GM19324 (cell line): ENCODE data around the gene CCSER1.
A peak's percentile ranks its signal among the peaks of the same experiment; 100 is the strongest.
"Not testable (repeated sequence)": the region's sequence is repeated elsewhere in the genome, so short reads cannot be mapped to it uniquely, and the experiment has no call there.

Experiments used
- ATAC-seq: cut with Tn5 transposase; IDR thresholded peaks from one replicate; pipeline ENCODE4 v1.9.1; 2021; ENCODE audit warnings: mild to moderate bottlenecking, moderate library complexity; ENCODE audit not compliant: unreplicated experiment, low FRiP score

CCSER1 gene

GRCh38 chr4:90888571-90888970 is 761.4 kb downstream of the CCSER1 start:
- ATAC-seq, result no peak

GRCh38 chr4:90889171-90889570 is 762.0 kb downstream of the CCSER1 start:
- ATAC-seq, result no peak

DNA sequence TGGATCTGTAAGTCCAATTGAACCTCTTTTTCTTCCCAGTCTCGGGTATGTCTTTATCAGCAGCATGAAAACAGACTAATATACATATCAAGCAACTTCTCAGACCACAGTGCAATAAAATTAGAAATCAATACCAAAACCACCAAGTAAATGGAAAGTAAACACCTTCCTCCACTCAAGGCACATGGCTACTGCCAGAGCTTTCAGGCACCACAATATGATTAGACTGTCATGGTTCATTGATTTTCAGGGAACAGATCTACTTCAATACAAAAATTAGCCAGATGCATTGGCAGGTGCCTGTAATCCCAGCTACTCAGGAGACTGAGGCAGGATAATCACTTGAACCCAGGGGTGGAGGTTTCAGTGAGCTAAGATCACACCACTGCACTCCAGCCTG is 776.2 kb downstream of the CCSER1 start:
- not testable (repeated sequence) for ATAC-seq

- no peak for ATAC-seq
These were observed 776.8 kb downstream of the CCSER1 start for GRCh38 chr4:90904021-90904420.

GRCh38 chr4:90906239-90906638 is 779.0 kb downstream of the CCSER1 start:
- ATAC-seq, result no peak

DNA sequence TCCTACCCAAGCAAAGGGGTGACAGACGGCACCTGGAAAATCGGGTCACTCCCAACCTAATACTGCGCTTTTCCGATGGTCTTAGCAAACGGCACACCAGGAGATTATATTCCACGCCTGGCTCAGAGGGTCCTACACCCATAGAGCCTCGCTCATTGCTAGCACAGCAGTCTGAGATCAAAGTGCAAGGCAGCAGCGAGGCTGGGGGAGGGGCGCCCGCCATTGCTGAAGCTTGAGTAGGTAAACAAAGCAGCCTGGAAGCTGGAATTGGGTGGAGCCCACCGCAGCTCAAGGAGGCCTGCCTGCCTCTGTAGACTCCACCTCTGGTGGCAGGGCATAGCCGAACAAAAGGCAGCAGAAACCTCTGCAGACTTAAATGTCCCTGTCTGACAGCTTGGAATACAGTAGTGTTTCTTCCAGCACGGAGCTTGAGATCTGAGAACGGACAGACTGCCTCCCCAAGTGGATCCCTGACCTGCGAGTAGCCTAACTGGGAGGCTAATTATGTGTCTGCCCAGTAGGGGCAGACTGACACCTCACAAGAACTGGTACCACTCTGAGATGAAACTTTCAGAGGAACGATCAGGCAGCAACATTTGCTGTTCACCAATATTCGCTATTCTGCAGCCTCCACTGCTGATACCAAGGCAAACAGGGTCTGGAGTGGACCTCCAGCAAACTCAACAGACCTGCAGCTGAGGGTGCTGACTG is 784.7 kb downstream of the CCSER1 start:
- not testable (repeated sequence) for ATAC-seq

- ATAC-seq, result no peak
These were observed 795.0 kb downstream of the CCSER1 start for GRCh38 chr4:90922174-90922573.

GRCh38 chr4:90926957-90927356 is 799.8 kb downstream of the CCSER1 start:
- ATAC-seq, result no peak

DNA sequence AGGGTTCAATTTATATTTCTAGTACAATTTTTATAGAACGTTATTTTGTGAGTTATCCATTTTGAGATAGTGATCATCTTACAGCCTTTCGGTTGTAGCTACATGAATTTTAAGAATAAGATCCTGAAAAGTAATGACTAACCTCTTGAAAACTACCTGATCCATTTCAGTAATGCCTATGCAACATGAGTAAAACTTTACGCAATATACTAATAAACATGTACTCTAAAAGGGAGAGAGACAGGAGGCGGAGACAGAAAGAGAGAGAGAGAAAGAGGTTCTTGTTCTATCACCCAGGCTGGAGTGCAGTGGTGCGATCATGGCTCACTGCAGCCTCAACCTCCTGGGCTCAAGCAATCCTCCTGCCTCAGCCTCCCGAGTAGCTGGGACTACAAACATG is 816.1 kb downstream of the CCSER1 start:
- ATAC-seq, result no peak

DNA sequence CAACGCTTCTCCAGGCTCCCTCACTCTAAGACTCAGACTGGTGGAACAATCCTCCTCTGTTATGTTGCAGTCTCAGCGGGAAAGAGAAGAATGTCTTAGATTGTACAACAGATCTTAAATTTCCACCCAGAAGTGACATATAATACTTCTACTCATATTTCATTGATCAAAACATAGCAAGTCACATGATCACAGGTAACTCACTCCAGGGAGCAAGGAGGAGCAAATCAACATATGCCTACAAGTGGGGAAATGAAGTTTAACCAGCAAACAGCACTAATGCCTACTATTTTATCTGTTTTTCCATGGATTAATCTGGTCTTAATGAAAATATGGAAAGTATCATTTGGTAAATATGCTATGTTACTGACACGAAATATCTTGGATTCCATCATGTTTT is 819.8 kb downstream of the CCSER1 start:
- no peak for ATAC-seq

DNA sequence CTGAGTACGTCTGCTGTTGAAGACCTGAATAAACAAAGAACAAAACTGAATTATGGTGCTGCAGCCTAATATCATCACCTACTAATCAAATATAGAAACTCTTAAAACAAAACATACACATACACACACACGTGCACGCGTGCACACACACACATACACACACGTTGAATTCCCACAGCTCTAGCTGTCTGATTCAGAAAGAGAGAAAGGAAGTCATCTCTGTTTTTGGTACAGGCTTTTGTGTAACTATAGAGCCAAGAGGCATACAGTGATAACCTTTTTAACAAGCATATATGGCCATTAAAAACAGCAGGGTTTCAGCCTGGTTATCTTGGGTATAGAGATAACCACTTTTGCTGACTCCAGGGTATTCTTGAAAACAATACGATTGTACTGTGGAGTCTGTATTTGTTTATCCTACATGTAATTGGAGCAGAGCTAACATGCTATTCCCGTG is 823.2 kb downstream of the CCSER1 start:
- no peak for ATAC-seq

- no peak for ATAC-seq
These were observed 823.8 kb downstream of the CCSER1 start for GRCh38 chr4:90951037-90951436.

DNA sequence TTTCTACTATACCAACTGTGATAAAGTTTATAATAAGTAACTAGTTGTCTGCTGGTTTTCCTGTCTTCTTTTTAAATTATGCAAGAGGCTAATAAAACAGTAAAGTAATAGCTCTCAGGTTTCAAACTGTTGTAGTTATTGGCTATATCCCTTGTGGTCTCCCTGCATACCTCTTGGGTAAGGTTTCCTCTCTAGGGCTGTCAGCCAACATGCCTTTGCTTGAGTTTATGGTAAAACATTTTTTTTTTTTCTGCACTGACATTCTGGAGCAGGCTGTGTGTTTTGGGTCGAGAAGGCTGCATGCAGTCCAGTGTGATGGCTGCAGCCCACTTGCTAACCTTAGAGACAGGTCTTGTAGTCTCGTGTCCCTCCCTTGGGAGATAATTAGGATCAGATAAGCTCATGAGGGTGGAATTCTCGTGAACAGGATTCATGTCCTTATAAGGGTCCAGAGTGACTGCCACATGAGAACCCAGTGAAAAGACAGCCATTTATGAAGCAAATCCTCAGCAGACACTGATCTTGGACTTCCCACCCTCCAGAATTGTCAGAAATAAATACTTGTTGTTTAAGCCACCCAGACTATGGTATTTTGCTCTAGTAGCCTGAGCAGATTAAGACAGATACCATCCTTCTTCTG is 831.2 kb downstream of the CCSER1 start:
- ATAC-seq, result no peak

DNA sequence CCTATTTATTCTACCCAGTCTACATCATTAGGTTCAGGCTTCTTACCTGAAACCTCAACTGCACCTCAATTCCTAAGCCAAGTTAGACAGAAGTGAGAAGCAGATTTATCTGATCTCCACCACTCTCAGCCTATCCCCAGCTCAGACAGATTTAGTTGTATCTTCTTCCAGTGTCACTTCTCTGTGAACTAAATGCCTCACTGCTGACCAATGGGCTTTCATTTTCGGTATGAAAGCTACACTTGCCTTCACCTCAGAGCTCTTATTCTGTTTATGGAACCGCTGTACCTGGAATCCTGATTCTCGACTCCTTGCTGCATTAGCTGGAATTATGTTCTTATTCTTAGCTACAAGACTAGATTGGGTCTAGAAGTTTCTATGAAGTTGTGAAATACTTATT is 833.2 kb downstream of the CCSER1 start:
- ATAC-seq, result peak; percentile 92

DNA sequence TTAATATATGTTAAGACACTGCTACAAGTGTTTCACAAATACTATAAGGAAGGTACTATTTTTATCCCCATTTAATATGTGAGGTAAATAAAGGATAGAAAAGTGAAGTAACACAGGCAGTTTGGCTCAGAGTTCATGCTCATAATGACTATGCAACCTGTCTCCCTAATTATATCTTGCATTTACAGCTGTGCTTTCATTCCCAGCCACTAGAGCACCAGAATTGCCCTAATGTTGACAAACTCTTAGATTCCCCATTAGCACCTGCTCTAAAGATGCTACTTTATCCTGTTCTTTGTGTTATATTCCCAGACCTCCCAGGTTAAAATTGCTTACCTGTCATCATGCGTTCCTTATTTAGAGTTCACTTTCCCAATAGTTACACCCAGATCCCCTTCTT is 833.6 kb downstream of the CCSER1 start:
- peak; percentile 34 for ATAC-seq

DNA sequence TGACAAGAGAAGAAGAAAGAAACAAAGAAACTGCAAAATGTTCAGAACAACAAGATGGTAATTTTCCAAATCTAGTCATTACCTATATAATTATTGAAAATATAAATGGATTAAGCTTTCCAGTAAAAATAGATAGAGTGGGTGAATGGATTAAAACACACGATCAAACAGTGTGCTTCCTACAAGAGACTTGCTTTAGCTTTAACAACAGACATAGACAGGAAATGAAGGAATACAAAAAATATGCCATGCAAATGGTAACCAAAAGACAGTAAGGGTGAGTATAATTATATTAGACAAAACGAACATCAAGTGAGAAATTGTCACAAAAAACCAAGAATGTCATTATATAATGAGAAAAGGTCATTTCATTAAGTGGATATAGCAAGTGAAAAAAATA is 842.8 kb downstream of the CCSER1 start:
- ATAC-seq, result no peak

GRCh38 chr4:90977726-90978125 is 850.5 kb downstream of the CCSER1 start:
- ATAC-seq, result no peak

DNA sequence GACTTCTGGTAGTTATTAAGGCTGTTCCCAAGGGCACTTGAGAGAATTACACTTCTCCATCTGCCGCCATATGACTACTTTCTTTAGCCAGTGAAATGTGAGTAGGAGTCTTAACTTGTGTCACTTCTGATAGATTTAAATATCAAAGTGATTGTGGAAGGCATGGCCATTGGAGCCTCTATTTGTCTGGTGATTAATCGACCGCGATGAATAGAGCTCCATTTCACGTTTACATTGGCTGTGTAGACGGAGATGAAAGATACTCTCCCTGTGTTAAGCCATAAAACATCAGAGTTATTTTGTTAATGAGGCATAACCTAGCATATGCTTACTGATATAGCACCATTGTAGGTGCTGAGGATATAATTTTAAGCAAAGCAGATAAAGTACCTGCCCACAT is 852.4 kb downstream of the CCSER1 start:
- no peak for ATAC-seq

GRCh38 chr4:90982813-90983212 is 855.6 kb downstream of the CCSER1 start:
- ATAC-seq, result no peak

DNA sequence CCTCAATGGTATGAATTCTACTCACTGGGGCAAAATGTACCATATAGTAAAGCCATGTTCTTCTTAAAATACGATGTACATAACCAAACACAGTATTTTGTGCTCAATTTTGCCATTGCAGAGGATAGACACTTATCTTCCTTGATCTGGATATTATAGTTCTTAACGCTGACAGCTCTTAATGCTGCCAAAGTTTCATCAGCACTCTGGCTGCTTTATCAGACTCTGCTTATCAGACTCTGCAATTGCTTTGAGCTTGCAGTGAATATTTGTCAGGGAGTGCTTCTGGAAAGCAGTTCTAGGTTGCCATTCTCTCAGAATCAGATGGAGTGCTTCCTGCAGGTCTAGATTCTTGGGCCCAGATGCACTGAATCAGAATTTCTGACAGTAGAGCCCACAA is 863.1 kb downstream of the CCSER1 start:
- ATAC-seq, result no peak

- no peak for ATAC-seq
These were observed 865.0 kb downstream of the CCSER1 start for GRCh38 chr4:90992213-90992612.

DNA sequence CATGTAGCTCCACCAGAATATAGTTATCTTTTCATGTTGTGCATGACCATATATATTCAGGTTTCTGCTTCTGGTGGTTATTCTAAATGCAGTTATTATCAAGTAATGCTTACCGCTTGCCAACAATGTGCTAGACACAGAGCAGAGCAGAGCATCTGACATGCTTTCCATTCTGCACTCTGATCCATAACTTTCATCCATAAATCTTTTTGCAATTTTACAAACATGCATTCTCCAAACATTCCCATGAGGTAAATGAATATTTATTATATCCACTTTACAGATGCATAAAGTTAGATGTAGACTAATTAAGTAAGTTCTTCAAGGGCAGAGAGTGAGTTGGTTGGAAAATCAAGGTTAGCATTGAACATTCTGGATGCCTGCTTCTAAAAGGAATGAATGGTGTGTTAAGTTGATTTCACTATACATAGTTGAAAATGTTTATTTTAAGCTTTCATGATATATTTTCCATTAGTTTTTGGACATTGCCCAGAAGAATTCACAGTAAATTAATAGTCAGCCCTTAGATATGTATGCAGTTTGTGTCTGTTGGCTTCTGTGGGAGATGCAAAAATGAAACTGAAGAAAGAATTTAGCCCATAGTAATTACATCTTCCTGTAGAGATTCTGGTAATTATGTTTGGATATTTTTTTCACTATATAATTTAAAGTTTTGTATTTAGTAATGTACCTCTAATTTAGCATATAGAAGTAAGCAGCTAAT is 867.8 kb downstream of the CCSER1 start:
- ATAC-seq, result no peak
